Bronchial epithelial cell (primary cell): Measurements from ENCODE around the gene COL4A1. TPM values are rescaled to one million over a fixed set of nuclear protein-coding genes. Genes with fewer than 3 reads are reported as not detected.

Experiments used
- DNase-seq: peaks from one replicate; pipeline ENCODE4 v3.0.0-alpha.2; 2010; ENCODE audit warnings: low read depth
- FAIRE-seq: peaks from 2 replicates; lab custom pipeline; 2011; peaks lifted over from hg19 to GRCh38; lab: Jason Lieb, UNC
- H3K27me3 ChIP-seq: 2 replicates; pipeline ENCODE4 v1.5.1; 2011; ENCODE audit warnings: low read length; ENCODE audit not compliant: control insufficient read depth, insufficient read depth
- H3K36me3 ChIP-seq: 2 replicates; pipeline ENCODE4 v1.5.1; 2011; ENCODE audit warnings: low read length; ENCODE audit not compliant: control insufficient read depth, insufficient read depth
- H3K4me3 ChIP-seq: 2 replicates; pipeline ENCODE4 v1.5.1; 2011; ENCODE audit warnings: mild to moderate bottlenecking, low read depth, low read length, control low read depth
- CTCF ChIP-seq: IDR thresholded peaks from 2 replicates; pipeline ENCODE4 v1.5.1; 2011; ENCODE audit warnings: mild to moderate bottlenecking, moderate library complexity, low read length, control low read depth, inconsistent platforms; ENCODE audit not compliant: insufficient read depth, severe bottlenecking
- total RNA-seq: library from RNA; depleted of rRNA; stranded (reverse); fragments of >200 nt; gene quantifications from 2 replicates; pipeline ENCODE4 v1.2.1, GENCODE V29; 2014

Gene COL4A1
- total RNA-seq, 1 donor from 2014 or later = 7.4 TPM

DNA sequence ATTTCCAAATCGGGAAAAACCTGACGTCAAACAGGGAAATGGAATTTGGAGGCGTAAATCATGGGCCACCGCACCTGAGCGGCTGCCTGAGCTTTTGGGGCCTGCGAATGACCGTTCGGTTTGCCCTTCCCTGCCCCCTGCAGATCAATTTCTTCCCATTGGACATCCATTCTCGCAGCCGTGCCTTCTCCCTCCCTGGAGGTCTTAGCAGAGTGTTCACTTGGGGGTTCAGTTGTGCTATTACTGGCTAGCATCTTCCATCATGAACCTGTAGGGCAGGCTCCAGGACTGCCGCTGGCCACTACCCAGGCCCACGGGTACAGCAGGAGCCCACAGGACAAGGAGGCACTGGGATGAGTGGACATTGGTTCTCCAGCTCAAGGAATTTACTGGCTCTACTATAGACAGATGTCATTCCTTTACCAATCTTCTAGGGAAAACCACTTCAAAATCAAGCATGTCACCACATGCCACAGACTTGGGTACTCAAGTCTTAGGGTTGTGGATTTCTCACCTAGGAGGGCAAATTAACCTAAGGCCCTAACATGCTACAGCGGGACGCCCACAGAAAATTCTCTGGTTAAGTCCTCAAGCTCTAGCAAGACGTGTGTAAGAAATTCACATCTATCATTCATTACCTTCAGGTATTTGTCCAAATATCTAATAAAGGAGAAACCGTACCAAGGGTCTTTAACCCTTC lies 75.5 kb downstream of the COL4A1 start:
- no peak for TF ChIP-seq CTCF
- Histone ChIP-seq H3K4me3 (no peak overlapping the region), H3K36me3 (no peaks in the 10 kb centered on the region), H3K27me3 (no peaks in the 10 kb centered on the region)
- FAIRE-seq = no peak
- DNase-seq = peak; percentile 62

DNA sequence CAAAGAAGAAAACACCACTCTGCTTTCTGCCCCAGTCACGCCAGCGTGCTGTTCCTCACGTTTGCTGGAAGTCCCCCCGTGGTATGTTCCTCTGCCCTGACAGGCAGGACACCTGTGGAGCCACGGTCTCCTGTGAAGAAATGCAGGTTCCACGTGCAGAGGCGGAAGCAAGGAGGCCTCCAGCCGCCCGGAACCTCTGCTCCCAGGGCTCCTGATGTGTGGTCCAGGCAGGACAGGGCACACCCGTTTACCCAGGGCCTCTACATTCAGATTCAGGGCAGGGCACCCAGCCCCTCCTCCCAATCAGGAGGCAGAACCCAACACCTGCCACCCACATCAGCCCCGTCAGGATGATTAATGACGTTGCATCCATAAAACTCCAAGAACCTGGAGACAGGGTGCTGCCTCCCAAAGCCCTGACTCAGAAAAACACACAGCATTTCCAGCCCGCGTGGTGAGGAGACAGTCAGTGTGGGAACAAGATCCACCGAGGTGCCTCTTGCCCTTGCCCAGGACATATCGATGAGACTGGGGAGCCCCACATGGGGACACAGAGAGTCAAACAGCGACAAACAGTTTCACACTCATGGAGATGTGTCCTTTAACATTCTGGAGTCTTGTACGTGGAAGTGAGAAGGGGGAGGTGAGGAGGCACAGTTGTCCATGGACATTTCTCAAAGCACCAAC lies 76.2 kb downstream of the COL4A1 start:
- H3K27me3 ChIP-seq = no peaks in the 10 kb centered on the region
- H3K4me3 ChIP-seq = no peak overlapping the region
- no peak for TF ChIP-seq CTCF
- FAIRE-seq (no peak), DNase-seq (no peak)
- H3K36me3 ChIP-seq = no peaks in the 10 kb centered on the region

- H3K36me3 ChIP-seq = no peaks in the 10 kb centered on the region
- FAIRE-seq (peak; percentile 36), DNase-seq (no peak)
- TF ChIP-seq CTCF = no peak
- H3K27me3 ChIP-seq = no peaks in the 10 kb centered on the region
- no peak overlapping the region for H3K4me3 ChIP-seq
These were observed 76.9 kb downstream of the COL4A1 start for GRCh38 chr13:110229905-110230563.

DNA sequence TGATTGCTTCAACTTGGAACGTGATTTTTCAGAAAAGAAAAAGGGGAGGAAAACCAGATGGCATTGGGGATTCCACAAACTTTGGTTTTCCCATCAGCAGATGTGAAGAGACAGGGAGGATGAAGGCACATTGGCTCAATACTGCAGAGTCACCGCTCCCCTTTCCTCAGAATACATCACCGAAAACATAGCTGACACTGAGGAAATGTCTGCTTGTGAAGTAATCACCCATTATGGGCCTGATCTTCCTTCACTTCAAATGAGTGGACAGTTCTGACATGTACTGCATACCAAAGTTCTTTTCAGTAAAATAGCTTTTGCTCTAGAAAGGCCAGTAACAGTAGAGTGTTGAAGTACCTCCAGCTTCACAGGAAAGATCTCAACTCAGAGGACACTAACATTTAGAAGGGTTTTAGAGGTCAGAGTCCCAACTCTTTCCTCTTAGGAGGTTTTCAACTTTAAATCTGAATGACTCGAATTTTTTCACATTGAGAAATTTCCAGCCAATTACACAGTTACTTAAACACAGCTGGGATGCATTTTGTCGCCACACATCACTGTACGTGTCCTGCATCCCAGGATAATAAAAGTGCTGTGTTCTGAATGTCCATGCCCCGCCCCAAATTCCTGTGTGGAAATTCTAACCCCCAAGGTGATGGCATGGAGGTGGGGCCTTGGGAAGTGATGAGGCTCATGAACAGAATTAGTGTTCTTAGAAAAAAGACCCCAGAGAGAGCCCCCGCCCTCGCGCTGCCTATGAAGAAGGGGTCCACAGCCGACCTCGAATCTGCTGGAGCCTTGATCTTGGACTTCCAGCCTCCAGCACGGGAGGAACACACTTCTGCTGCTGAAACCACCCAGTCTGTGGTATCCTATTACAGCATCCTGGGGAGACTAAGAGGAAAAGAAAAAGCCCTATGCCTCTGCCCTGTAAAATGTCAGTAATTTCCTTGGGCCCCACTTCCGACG lies 77.7 kb downstream of the COL4A1 start:
- DNase-seq (peak; percentile 14), FAIRE-seq (no peak)
- no peaks in the 10 kb centered on the region for H3K27me3 ChIP-seq
- H3K36me3 ChIP-seq = no peaks in the 10 kb centered on the region
- H3K4me3 ChIP-seq = no peak overlapping the region
- TF ChIP-seq CTCF = no peak

DNA sequence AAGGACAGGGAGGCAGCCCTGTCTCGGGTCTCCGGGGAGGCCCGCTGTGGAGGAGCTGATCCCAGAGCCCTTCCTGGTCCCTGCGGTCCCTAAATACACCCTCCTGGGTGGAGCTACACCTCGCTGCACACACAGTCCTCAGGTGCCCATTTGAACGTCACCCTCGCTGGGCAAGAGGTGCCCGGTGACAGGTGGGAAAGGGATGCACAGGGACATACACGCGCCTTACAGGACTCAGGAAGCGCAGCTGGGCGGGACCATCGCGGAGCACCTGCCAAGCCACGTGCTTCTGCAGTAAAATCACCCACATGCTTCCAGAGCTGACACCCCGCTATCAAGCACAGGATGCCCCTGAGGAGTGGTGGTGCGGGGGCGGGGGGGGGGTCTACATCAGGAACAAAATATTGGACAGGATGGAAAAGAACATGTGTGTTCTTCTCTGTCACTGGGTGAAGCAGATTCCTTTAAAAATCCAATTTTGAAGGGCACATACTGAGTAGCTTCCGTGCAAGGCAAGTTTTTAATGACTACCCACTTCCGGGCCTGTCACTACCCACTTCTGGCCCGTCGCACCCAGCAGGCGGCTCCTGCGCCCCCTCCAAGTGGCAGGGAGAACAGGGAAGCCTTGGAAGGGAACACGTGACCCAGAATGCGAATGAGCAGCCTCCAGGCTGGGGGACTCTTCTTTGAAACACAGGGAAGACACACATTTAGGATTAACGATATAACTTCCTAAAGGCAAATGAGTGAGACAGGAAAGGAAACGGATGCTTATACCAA lies 78.9 kb downstream of the COL4A1 start:
- TF ChIP-seq CTCF = no peak
- Histone ChIP-seq H3K27me3 (no peaks in the 10 kb centered on the region), H3K4me3 (no peak overlapping the region), H3K36me3 (no peaks in the 10 kb centered on the region)
- FAIRE-seq = no peak
- DNase-seq = no peak
